ENCODE data around the gene MTA1. TPM values are rescaled to one million over a fixed set of nuclear protein-coding genes. Genes with fewer than 3 reads are reported as not detected.

MTA1 gene
- total RNA-seq, 1 donor from 2014 or later, result 119 TPM

DNA sequence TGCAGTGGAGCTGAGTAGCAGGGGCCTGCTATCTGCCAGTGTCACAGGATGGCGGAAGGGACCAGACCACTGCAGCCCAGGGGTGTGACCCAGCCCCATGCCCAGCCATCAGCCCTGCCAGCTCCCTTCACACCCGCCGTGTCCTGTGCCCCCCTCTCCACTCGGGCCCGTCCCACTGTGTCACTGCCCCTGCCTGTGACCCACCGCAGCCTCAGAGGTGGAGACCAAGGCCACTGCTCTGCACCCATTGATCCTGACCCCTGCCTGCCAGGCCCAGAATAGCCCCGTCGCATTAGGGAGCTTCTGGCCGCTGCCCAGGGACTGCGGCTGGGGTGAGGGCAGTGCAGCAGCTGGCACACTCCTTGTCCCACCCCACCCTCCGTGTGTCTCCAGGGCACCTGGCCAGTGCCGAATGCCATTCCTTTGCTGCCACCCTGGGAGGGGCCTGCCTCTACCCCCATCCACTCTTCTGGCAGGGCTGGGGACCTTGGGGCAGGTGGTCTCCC lies 52.9 kb downstream of the MTA1 start:
- TF ChIP-seq, protein P1, sequence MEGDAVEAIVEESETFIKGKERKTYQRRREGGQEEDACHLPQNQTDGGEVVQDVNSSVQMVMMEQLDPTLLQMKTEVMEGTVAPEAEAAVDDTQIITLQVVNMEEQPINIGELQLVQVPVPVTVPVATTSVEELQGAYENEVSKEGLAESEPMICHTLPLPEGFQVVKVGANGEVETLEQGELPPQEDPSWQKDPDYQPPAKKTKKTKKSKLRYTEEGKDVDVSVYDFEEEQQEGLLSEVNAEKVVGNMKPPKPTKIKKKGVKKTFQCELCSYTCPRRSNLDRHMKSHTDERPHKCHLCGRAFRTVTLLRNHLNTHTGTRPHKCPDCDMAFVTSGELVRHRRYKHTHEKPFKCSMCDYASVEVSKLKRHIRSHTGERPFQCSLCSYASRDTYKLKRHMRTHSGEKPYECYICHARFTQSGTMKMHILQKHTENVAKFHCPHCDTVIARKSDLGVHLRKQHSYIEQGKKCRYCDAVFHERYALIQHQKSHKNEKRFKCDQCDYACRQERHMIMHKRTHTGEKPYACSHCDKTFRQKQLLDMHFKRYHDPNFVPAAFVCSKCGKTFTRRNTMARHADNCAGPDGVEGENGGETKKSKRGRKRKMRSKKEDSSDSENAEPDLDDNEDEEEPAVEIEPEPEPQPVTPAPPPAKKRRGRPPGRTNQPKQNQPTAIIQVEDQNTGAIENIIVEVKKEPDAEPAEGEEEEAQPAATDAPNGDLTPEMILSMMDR (IDR thresholded peaks at IDR 0.05), result no peak
- Mint-ChIP-seq H3K27me3 (peaks cover 3% of the 10 kb centered on the region), H3K9me3 (no peaks in the 10 kb centered on the region), H3K36me3 (ENCODE audit: low read depth) (peaks cover 8% of the 10 kb centered on the region), H3K27ac (no peak overlapping the region), H3K4me3 (no peak overlapping the region), H3K4me1 (peaks cover 32% of the 10 kb centered on the region)
- POLR2A ChIA-PET, result no interaction called here
- CTCF ChIA-PET, result interaction anchor here (0.7 kb wide), 1 partner anchor 17 kb away, joined by 3 read pairs; no protein-coding TSS in a partner anchor
- intact Hi-C loops (cut with micrococcal nuclease), result no loop called here
- ATAC-seq (ENCODE audit: low read depth) (no peak), DNase-seq (no peak)

DNA sequence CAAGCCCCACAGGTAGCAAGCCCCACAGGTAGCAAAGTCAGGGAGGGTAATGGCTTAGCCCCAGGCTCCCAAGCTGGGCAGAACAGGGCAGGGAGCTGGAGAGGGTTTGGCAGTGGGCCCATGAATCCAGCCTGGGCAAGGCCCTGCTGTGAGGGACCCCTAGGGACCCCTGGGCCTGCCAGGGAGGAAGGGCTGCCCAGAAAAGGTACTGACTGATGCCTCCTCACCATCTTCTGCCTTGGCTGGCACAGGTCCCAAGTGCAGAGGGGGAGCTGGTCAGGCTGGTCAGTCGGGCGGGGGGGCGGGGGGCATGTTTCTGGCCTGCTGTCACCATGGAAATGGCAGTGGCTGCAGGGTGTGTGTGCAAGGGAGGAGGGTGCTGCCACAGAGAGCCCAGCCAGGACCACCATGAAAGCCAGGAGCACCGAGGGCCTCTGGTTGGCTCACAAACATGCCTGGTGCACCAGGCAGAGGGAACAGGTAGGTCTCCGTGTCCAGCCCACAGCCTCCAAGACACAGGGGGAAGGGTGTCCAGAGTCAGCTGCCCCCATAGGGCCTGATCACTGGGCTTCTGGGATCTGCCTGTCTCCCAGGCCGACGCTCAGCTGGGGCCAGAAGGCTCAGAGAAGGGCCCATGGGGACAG lies 53.5 kb downstream of the MTA1 start:
- Mint-ChIP-seq H3K27ac (no peak overlapping the region), H3K36me3 (ENCODE audit: low read depth) (peaks cover 5% of the 10 kb centered on the region), H3K27me3 (peaks cover 3% of the 10 kb centered on the region), H3K4me3 (peak overlapping the region; percentile 11), H3K9me3 (no peaks in the 10 kb centered on the region), H3K4me1 (peaks cover 32% of the 10 kb centered on the region)
- TF ChIP-seq, protein P1 (IDR thresholded peaks at IDR 0.05), result no peak
- DNase-seq (no peak), ATAC-seq (ENCODE audit: low read depth) (no peak)
- ChIA-PET POLR2A (interaction anchor here (0.6 to 0.9 kb wide), 3 partner anchors 16 to 477 kb away, joined by 3 read pairs; no protein-coding TSS in a partner anchor), CTCF (interaction anchor here (0.7 kb wide), 1 partner anchor 17 kb away, joined by 3 read pairs; no protein-coding TSS in a partner anchor)
- intact Hi-C loops (cut with micrococcal nuclease), result no loop called here

DNA sequence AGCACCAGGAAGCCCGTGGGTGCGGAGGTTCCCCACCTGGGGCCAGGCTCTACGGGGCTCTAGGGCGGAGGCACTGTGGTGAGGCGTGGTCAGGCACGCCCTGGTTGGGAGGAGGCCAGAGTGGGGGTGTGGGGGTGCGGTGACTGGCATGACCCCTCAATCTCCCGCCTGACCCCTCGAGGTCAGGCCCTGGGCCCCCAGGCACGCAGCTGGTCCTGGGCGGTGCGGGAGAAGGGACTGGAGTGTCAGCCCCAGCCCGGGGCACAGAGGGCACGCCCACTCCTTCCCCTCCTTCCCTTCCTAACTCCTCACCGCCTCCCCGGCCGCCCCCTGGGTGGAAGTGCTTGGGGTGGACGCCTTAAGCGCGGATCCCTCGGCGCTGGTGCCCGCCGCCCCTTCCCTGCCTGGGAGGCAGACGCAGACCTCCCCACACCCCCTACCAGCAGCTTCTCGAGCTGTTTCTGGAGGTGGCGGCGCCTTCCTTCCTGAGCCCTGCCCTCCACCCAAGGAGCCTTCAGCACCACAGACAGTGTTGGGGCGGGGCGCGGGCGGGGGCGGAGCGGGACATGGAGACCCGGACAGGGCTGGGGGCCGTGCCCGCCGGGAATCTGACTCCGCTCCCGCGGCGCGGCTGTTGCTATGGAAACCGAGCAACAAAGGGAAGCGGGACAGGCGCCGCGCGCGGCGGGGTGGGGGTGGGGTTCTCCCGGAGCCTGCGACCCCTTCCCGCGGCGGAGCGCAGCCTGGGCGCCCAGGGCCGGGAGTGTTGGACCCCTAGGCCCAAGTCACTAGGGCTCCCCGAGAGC lies 54.3 kb downstream of the MTA1 start:
- H3K9me3 Mint-ChIP-seq, result no peaks in the 10 kb centered on the region
- ATAC-seq (ENCODE audit: low read depth) (peak; percentile 61), DNase-seq (peak; percentile 58)
- peaks cover 32% of the 10 kb centered on the region for H3K4me1 Mint-ChIP-seq
- peak overlapping the region; percentile 71 for H3K4me3 Mint-ChIP-seq
- TF ChIP-seq, protein P1 (IDR thresholded peaks at IDR 0.05), result no peak
- peaks cover 5% of the 10 kb centered on the region for H3K36me3 Mint-ChIP-seq (ENCODE audit: low read depth)
- H3K27me3 Mint-ChIP-seq, result peaks cover 3% of the 10 kb centered on the region
- ChIA-PET POLR2A (interaction anchor here (0.6 to 0.9 kb wide), 2 partner anchors 16 to 345 kb away, joined by 3 read pairs; no protein-coding TSS in a partner anchor), CTCF (no interaction called here)
- intact Hi-C loops (cut with micrococcal nuclease), result no loop called here
- no peak overlapping the region for H3K27ac Mint-ChIP-seq

DNA sequence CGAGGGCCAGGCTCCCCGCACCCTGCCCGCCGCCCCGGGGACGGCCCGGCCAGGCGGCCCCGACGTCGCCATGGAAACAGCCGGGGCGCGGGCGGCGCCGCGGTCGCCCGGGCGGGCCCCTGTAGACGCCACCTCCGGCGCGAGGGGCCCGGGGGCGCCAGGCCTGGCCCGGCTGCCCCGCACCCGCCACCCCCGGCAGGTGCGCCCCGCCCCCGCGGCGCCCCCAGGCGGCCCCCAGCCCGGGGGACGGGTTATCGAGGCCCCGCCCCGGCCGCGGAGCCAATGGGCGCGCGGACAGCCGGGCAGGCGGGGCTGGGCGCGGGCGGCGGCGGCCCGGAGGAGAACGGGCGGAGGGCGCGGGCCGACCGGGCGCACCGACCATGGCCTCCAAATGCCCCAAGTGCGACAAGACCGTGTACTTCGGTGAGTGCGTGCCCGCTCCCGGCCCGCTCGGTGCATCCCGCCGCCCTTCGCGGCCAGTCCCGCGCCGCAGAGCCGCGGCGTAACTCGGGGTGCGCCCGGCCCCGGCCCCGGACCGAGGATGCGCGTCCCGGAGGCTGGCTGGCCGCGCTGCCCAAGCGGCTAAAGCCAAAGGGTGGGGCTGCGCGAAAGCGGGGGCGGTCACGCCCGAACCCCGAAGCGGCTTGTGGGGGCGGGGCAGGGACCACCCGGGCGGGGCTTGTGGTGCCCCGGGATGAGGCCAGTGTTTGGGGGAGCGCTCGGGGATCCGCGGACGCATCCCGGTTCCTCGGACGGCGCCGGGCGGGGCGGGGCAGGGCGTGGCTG lies 55.0 kb downstream of the MTA1 start, which contains the start of gene CRIP2:
TSS of gene CRIP2 (plus strand) at position 339 of the 786 bp plus-strand sequence. CDS start at position 381, 42 bp downstream.
- Mint-ChIP-seq H3K36me3 (ENCODE audit: low read depth) (peaks cover 4% of the 10 kb centered on the region), H3K4me1 (peaks cover 37% of the 10 kb centered on the region), H3K4me3 (peak within 1 kb of the TSS; percentile 72), H3K27ac (no peak within 1 kb of the TSS), H3K27me3 (peaks cover 3% of the 10 kb centered on the region), H3K9me3 (no peaks in the 10 kb centered on the region)
- peak; percentile 32 for DNase-seq
- TF ChIP-seq, protein P1 (IDR thresholded peaks at IDR 0.05), result no peak
- intact Hi-C loops (cut with micrococcal nuclease), result loop anchor here (5.0 kb wide), 1 partner anchor 57 kb away; the partner anchor contains the start of gene MTA1
- POLR2A ChIA-PET, result interaction anchor here (0.9 kb wide), 1 partner anchor 15 kb away, joined by 3 read pairs; no protein-coding TSS in a partner anchor
- peak; percentile 38 for ATAC-seq (ENCODE audit: low read depth)
- CTCF ChIA-PET, result no interaction called here
